GM12864 (cell line): ENCODE measurements around the gene UTP25.
"Not testable (repeated sequence)": the region's sequence is repeated elsewhere in the genome, so short reads cannot be mapped to it uniquely, and the experiment has no call there.

Source experiments
- DNase-seq: peaks from one replicate; pipeline ENCODE4 v3.0.0-alpha.2; 2011; ENCODE audit warnings: low read depth
- H3K4me3 ChIP-seq: 2 replicates; pipeline ENCODE4 v1.5.1; 2011; ENCODE audit warnings: mild to moderate bottlenecking, low read depth, low read length, control low read depth
- CTCF ChIP-seq: IDR thresholded peaks from 2 replicates; pipeline ENCODE4 v1.5.1; 2011; ENCODE audit warnings: low read depth, mild to moderate bottlenecking, moderate library complexity, low read length, control low read depth, inconsistent platforms; ENCODE audit errors: missing control alignments

Gene UTP25

GRCh38 chr1:209786146-209786545 lies 41.6 kb upstream of the UTP25 start:
- no peak overlapping the region for H3K4me3 ChIP-seq
- no peak for TF ChIP-seq CTCF
- no peak for DNase-seq

GRCh38 chr1:209787551-209787950 lies 40.2 kb upstream of the UTP25 start:
- no peak for DNase-seq
- TF ChIP-seq CTCF: no peak
- no peak overlapping the region for H3K4me3 ChIP-seq

GRCh38 chr1:209789245-209789644 lies 38.5 kb upstream of the UTP25 start:
- no peak overlapping the region for H3K4me3 ChIP-seq
- no peak for TF ChIP-seq CTCF

DNA sequence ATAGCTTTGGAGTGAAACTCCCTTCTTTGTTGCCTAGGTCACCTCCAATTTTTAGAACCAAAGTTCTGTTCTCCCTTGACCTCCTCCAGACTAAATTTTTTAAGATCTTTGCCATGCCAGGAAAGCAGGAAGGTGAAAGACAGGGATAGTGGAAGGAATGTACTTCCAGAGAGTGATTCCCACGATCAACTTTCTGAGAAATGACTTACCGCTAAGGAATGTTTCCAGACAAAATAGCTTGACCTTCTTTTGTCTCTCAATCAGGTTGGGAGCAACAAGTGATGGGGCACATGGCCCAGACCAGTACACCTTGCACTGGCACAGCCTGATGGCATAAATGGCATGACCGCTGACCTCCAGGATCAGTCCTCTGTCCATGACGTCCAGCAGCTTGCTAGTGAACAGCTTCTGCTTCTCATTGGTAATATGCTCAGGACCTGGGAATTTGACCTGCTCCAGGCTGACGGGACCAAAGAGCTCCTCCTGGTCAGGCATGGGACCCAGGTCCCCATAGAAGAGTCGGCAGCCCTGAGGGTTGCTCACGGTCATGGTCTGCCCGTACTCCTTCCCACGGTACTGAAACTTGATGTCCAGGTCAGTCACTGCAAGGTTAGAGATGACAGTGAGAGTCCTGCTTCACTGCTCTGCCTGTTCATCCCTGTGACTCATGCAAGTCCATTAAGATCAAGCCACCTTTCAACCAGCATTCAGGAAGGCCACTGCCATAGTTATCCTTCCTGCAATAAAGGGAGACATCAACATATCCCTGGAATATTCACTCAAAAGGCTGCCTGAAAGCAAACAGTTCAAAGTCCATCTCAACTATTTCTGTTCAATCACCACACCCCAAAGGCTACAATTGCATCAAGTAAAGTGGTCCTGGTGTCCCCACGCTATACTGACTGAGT lies 37.2 kb upstream of the UTP25 start:
- no peak for DNase-seq
- no peak for TF ChIP-seq CTCF
- H3K4me3 ChIP-seq: no peak overlapping the region

More at GRCh38 chr1:209789245-209789644, 38.5 kb upstream of the UTP25 start:
- DNase-seq: no peak

DNA sequence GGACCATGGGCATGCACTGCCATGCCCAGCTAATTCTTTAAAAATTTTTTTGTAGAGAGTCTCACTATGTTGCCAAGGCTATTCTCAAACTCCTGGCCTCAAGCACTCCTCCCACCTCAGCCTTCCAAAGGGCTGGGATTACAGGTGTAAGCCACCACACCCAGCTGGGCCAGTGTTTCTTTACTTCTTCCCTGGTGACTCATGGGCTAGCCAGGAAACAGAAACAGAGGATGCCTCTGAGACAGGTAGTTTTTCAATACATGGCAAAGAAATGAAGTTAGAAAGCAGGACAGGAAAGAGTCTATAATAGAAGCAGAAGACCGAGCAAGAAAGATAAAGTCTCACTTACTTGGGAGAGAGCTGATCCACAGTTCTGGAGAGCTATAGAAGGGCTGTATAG lies 35.9 kb upstream of the UTP25 start:
- no peak overlapping the region for H3K4me3 ChIP-seq
- no peak for DNase-seq
- TF ChIP-seq CTCF: no peak

- DNase-seq, H3K4me3 ChIP-seq: not testable (repeated sequence)
Measured at GRCh38 chr1:209793711-209794110, 34.1 kb upstream of the UTP25 start.

GRCh38 chr1:209797978-209798639 lies 29.7 kb upstream of the UTP25 start:
- peak; percentile 33 for TF ChIP-seq CTCF
- no peak overlapping the region for H3K4me3 ChIP-seq
- DNase-seq: no peak
